Activated naive CD8-positive, alpha-beta T cell treated with anti-CD3 and anti-CD28 coated beads, Interleukin-2, amount 10 ng/mL, durations not matched to agents 7 days and 5 days (primary cell): Measurements from ENCODE around the gene CBARP. TPM values are rescaled to one million over a fixed set of nuclear protein-coding genes. Genes with fewer than 3 reads are reported as not detected.

Experiments used
- ATAC-seq: fragments of 150-1000 bp; cut with Tn5 transposase; one replicate; pipeline ENCODE4 v1.10.0; 2021; ENCODE audit warnings: low read depth, moderate library complexity
- POLR2A ChIA-PET: fragments of 350-600 bp; sonication (Branson Sonifier 250); formaldehyde crosslinking; loops from one replicate; lab custom pipeline; 2021; ENCODE audit warnings: antibody characterized with exemption; lab: Charles Lee
- DNase-seq: peaks from one replicate; pipeline ENCODE4 v3.0.0; 2021
- H3K27ac Mint-ChIP-seq: one replicate; pipeline ENCODE4 v1.8.0; 2022; ENCODE audit warnings: mild to moderate bottlenecking, mixed read lengths
- H3K27me3 Mint-ChIP-seq: one replicate; pipeline ENCODE4 v1.8.0; 2022; ENCODE audit warnings: mild to moderate bottlenecking, moderate library complexity, mixed read lengths
- H3K36me3 Mint-ChIP-seq: one replicate; pipeline ENCODE4 v1.8.0; 2021; ENCODE audit warnings: mild to moderate bottlenecking, mixed read lengths
- H3K4me1 Mint-ChIP-seq: one replicate; pipeline ENCODE4 v1.8.0; 2021; ENCODE audit warnings: mixed read lengths
- H3K4me3 Mint-ChIP-seq: one replicate; pipeline ENCODE4 v1.8.0; 2022; ENCODE audit warnings: mild to moderate bottlenecking, moderate library complexity, mixed read lengths
- H3K9me3 Mint-ChIP-seq: one replicate; pipeline ENCODE4 v1.8.0; 2021; ENCODE audit warnings: mixed read lengths
- total RNA-seq, 2 experiments: library from RNA; stranded (reverse); gene quantifications; one replicate each; pipeline ENCODE4 v1.2.3, GENCODE V29; 2021

Gene CBARP
- total RNA-seq, 2 experiments from 2014 or later, result 0.14 to 0.17 TPM

- Mint-ChIP-seq H3K4me3 (peak overlapping the region; percentile 47), H3K4me1 (peaks cover 48% of the 10 kb centered on the region), H3K27me3 (no peaks in the 10 kb centered on the region), H3K27ac (peak overlapping the region; percentile 48), H3K9me3 (no peaks in the 10 kb centered on the region), H3K36me3 (peaks cover 38% of the 10 kb centered on the region)
- ATAC-seq (no peak), DNase-seq (no peak)
- POLR2A ChIA-PET, result interaction anchor here (1.1 to 1.9 kb wide), 4 partner anchors 11 to 206 kb away, joined by 3 to 7 read pairs (median 4); partner anchors contain the start of gene ARHGAP45
Measured at GRCh38 chr19:1272423-1273262, 34.8 kb upstream of the CBARP start.

DNA sequence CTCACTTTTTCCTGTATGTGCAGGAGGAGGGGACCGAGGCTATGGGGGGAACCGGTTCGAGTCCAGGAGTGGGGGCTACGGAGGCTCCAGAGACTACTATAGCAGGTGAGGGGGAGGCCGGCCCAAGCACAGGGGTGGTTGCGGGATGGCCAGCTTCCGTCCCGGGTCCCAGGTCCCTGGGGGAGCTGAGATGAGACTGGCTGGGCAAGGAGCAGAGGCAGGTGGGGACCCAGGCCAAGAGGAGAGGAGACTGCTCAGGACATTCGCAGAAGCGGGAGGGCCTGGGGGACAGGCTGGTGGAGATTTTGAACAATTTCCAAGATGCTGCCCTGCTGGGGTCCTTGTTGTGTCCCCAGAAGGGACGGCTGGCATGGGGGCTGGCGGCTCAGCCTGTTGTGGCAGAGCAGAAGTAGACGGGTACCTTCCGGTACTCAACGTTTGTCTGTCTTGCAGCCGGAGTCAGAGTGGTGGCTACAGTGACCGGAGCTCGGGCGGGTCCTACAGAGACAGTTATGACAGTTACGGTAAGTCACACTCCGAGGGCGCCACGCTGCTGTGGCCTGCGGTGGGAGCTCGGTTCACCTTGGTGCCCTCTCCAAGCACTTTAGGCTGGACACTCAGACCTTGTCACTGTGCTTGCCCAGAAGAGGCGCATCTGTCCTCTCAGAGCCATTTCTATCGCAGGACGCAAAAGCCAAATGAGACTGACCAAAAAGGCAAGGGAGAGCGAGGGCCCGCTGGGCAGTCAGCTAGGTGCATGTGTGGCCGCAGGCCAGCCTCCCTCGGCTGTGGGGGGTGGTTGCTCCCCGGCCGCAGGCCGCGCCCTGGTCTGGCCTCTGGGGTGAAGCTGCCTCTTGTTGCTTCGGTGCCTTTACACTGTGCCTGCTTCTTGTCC is 34.0 kb upstream of the CBARP start:
- no peaks in the 10 kb centered on the region for H3K27me3 Mint-ChIP-seq
- H3K27ac Mint-ChIP-seq, result peak overlapping the region; percentile 88
- H3K4me1 Mint-ChIP-seq, result peaks cover 48% of the 10 kb centered on the region
- DNase-seq, result no peak
- no peaks in the 10 kb centered on the region for H3K9me3 Mint-ChIP-seq
- POLR2A ChIA-PET, result interaction anchor here (1.6 to 1.9 kb wide), 2 partner anchors 10 to 27 kb away, joined by 5 to 7 read pairs; no protein-coding TSS in a partner anchor
- H3K36me3 Mint-ChIP-seq, result peaks cover 37% of the 10 kb centered on the region
- H3K4me3 Mint-ChIP-seq, result peak overlapping the region; percentile 94
- no peak for ATAC-seq

- peak overlapping the region; percentile 94 for H3K4me3 Mint-ChIP-seq
- H3K4me1 Mint-ChIP-seq, result peaks cover 45% of the 10 kb centered on the region
- ATAC-seq (no peak), DNase-seq (no peak)
- H3K27me3 Mint-ChIP-seq, result no peaks in the 10 kb centered on the region
- H3K27ac Mint-ChIP-seq, result peak overlapping the region; percentile 88
- POLR2A ChIA-PET, result interaction anchor here (1.6 to 1.9 kb wide), 2 partner anchors 9 to 27 kb away, joined by 5 to 7 read pairs; no protein-coding TSS in a partner anchor
- no peaks in the 10 kb centered on the region for H3K9me3 Mint-ChIP-seq
- H3K36me3 Mint-ChIP-seq, result peaks cover 36% of the 10 kb centered on the region
Measured at GRCh38 chr19:1270854-1271527, 33.2 kb upstream of the CBARP start.

DNA sequence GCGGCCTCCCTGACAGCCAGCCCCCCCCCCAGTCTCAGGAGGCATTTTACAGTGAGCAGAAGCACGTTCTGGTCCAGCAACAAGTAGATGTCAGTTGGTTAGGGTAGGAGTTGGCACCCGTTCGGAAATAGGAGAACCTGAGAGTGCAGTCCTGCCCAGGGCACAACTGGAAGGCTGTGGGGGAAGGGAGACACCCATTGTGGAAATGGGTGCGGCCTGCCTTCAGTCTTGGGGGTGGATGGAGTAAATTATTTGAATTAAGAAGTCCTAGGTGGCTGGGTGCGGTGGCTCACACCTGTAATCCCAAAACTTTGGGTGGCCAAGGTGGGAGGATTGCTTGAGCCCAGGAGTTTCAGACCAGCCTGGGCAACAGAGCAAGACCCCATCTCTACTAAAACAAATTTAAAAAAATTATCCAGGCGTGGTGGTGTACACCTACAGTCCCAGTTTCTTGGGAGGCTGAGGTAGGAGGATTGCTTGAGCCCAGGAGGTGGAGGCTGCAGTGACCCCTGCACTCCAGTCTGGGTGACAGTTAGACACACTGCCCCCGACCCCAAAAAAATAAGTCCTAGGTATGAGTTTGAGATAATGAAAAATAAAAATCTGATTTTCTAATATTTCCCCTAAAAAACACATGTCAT is 32.5 kb upstream of the CBARP start:
- DNase-seq, result no peak
- ATAC-seq, result no peak
- peaks cover 47% of the 10 kb centered on the region for H3K4me1 Mint-ChIP-seq
- no peaks in the 10 kb centered on the region for H3K9me3 Mint-ChIP-seq
- H3K4me3 Mint-ChIP-seq, result peak overlapping the region; percentile 94
- peaks cover 36% of the 10 kb centered on the region for H3K36me3 Mint-ChIP-seq
- H3K27me3 Mint-ChIP-seq, result no peaks in the 10 kb centered on the region
- peak overlapping the region; percentile 88 for H3K27ac Mint-ChIP-seq
- POLR2A ChIA-PET, result interaction anchor here (1.3 to 6.8 kb wide), 6 partner anchors 16 to 336 kb away, joined by 5 to 385 read pairs (median 10); partner anchors contain the start of genes ABCA7 and ATP5F1D

- POLR2A ChIA-PET, result interaction anchor here (0.6 to 6.8 kb wide), 40 partner anchors 8 to 1346 kb away, joined by 3 to 385 read pairs (median 5); partner anchors contain the start of genes ABCA7, ARHGAP45, ATP5F1D and CNN2
- peaks cover 36% of the 10 kb centered on the region for H3K36me3 Mint-ChIP-seq
Measured at GRCh38 chr19:1269478-1270212, 31.8 kb upstream of the CBARP start.

GRCh38 chr19:1269065-1269477 is 31.3 kb upstream of the CBARP start, which contains the start of gene CIRBP:
TSS of gene CIRBP (plus strand) at chr19:1269332. CDS start at chr19:1270934, 1,602 bp downstream.
- DNase-seq (peak; percentile 99), ATAC-seq (peak; percentile 77)
- Mint-ChIP-seq H3K4me3 (peak within 1 kb of the TSS; percentile 94), H3K4me1 (peaks cover 51% of the 10 kb centered on the region), H3K27me3 (no peaks in the 10 kb centered on the region), H3K27ac (peak within 1 kb of the TSS; percentile 88), H3K9me3 (no peaks in the 10 kb centered on the region), H3K36me3 (peaks cover 36% of the 10 kb centered on the region)
- POLR2A ChIA-PET, result interaction anchor here (0.5 to 6.8 kb wide), 52 partner anchors 8 to 1911 kb away, joined by 3 to 385 read pairs (median 4); partner anchors contain the start of genes ABCA7, ARHGAP45, ATP5F1D and CNN2

More at GRCh38 chr19:1269478-1270212, 31.8 kb upstream of the CBARP start:
- Mint-ChIP-seq H3K4me1 (peaks cover 51% of the 10 kb centered on the region), H3K4me3 (peak overlapping the region; percentile 94), H3K27me3 (no peaks in the 10 kb centered on the region), H3K27ac (peak overlapping the region; percentile 88), H3K9me3 (no peaks in the 10 kb centered on the region)
- peak; percentile 95 for DNase-seq
- ATAC-seq, result peak; percentile 33

- Mint-ChIP-seq H3K36me3 (peaks cover 30% of the 10 kb centered on the region), H3K27me3 (no peaks in the 10 kb centered on the region), H3K9me3 (no peaks in the 10 kb centered on the region), H3K4me3 (peak overlapping the region; percentile 76), H3K4me1 (peaks cover 46% of the 10 kb centered on the region), H3K27ac (peak overlapping the region; percentile 87)
- ATAC-seq, result no peak
- DNase-seq, result peak; percentile 43
- POLR2A ChIA-PET, result interaction anchor here (0.5 to 6.8 kb wide), 49 partner anchors 9 to 1911 kb away, joined by 3 to 385 read pairs (median 5); partner anchors contain the start of genes ABCA7, ARHGAP45, ATP5F1D and CNN2
Measured at GRCh38 chr19:1268226-1269064, 30.6 kb upstream of the CBARP start.

- peaks cover 43% of the 10 kb centered on the region for H3K4me1 Mint-ChIP-seq
- peak overlapping the region; percentile 45 for H3K4me3 Mint-ChIP-seq
- peak overlapping the region; percentile 56 for H3K27ac Mint-ChIP-seq
- H3K9me3 Mint-ChIP-seq, result no peaks in the 10 kb centered on the region
- H3K27me3 Mint-ChIP-seq, result no peaks in the 10 kb centered on the region
- no peak for ATAC-seq
- peak; percentile 43 for DNase-seq
- peaks cover 26% of the 10 kb centered on the region for H3K36me3 Mint-ChIP-seq
- POLR2A ChIA-PET, result interaction anchor here (2.2 to 6.8 kb wide), 4 partner anchors 8 to 24 kb away, joined by 8 to 385 read pairs (median 31); partner anchors contain the start of genes ATP5F1D and FAM174C
Measured at GRCh38 chr19:1267477-1268225, 29.8 kb upstream of the CBARP start.

- POLR2A ChIA-PET, result interaction anchor here (1.2 to 6.8 kb wide), 7 partner anchors 9 to 163 kb away, joined by 4 to 385 read pairs (median 11); partner anchors contain the start of genes ATP5F1D, FAM174C, GPX4 and MIDN
- Mint-ChIP-seq H3K4me3 (peak overlapping the region; percentile 69), H3K36me3 (peaks cover 22% of the 10 kb centered on the region), H3K4me1 (peaks cover 39% of the 10 kb centered on the region), H3K27ac (peak overlapping the region; percentile 56), H3K27me3 (no peaks in the 10 kb centered on the region), H3K9me3 (no peaks in the 10 kb centered on the region)
- ATAC-seq (peak; percentile 5), DNase-seq (peak; percentile 91)
Measured at GRCh38 chr19:1266916-1267476, 29.2 kb upstream of the CBARP start.
